DOHH2 (cell line): ENCODE results near the gene KCNH5.

Experiments used
- CTCF ChIP-seq: fragments of 200-600 bp; sonication (generic); IDR thresholded peaks from one replicate; pipeline ENCODE4 v1.5.1; 2014; ENCODE audit warnings: antibody characterized with exemption, mild to moderate bottlenecking, low read depth, low read length; ENCODE audit not compliant: poor library complexity, severe bottlenecking
- EZH2phosphoT487 ChIP-seq: fragments of 200-600 bp; sonication (generic); IDR thresholded peaks from 2 replicates; pipeline ENCODE4 v1.6.1; 2017; ENCODE audit warnings: borderline replicate concordance, mild to moderate bottlenecking, antibody characterized with exemption, low read length, moderate library complexity, mixed read lengths

- TF ChIP-seq CTCF: no peak
- no peak for TF ChIP-seq EZH2phosphoT487
Observed at GRCh38 chr14:62980693-62981092, 64.6 kb downstream of the KCNH5 start.
